ENCODE measurements around the gene AIFM3.

The AIFM3 gene

GRCh38 chr22:21025763-21026755, 59.0 kb downstream of the AIFM3 start:
- no peak for DNase-seq (ENCODE audit: extremely low read depth, low read depth)
- no peak overlapping the region for H3K4me3 ChIP-seq (replicated peaks; ENCODE audit: low read depth, low read length)
- no peak for TF ChIP-seq CTCF (IDR thresholded peaks at IDR 0.05; ENCODE audit: low read depth, low read length, missing control alignments)

GRCh38 chr22:21026783-21027692, 60.0 kb downstream of the AIFM3 start:
- TF ChIP-seq CTCF (IDR thresholded peaks at IDR 0.05; ENCODE audit: low read depth, low read length, missing control alignments): no peak
- H3K4me3 ChIP-seq (replicated peaks; ENCODE audit: low read depth, low read length): no peak overlapping the region
- no peak for DNase-seq (ENCODE audit: extremely low read depth, low read depth)

GRCh38 chr22:21028277-21029251, 61.5 kb downstream of the AIFM3 start:
- H3K4me3 ChIP-seq (replicated peaks; ENCODE audit: low read depth, low read length): no peak overlapping the region
- no peak for DNase-seq (ENCODE audit: extremely low read depth, low read depth)
- no peak for TF ChIP-seq CTCF (IDR thresholded peaks at IDR 0.05; ENCODE audit: low read depth, low read length, missing control alignments)

GRCh38 chr22:21029486-21030025, 62.5 kb downstream of the AIFM3 start:
- no peak overlapping the region for H3K4me3 ChIP-seq (replicated peaks; ENCODE audit: low read depth, low read length)
- DNase-seq (ENCODE audit: extremely low read depth, low read depth): no peak
- no peak for TF ChIP-seq CTCF (IDR thresholded peaks at IDR 0.05; ENCODE audit: low read depth, low read length, missing control alignments)

- H3K4me3 ChIP-seq (replicated peaks; ENCODE audit: low read depth, low read length): no peak overlapping the region
- TF ChIP-seq CTCF (IDR thresholded peaks at IDR 0.05; ENCODE audit: low read depth, low read length, missing control alignments): no peak
- DNase-seq (ENCODE audit: extremely low read depth, low read depth): no peak
Measured at GRCh38 chr22:21030032-21030431, 63.0 kb downstream of the AIFM3 start.
